ENCODE results near the gene ANO1. TPM values are rescaled to one million over a fixed set of nuclear protein-coding genes. Genes with fewer than 3 reads are reported as not detected.

Gene ANO1
- total and polyA plus RNA-seq, 2 of the 8 experiments (the other 6 are each of a cell fraction or from before 2014, with no cell fraction given), result 4.7 to 5.0 TPM

DNA sequence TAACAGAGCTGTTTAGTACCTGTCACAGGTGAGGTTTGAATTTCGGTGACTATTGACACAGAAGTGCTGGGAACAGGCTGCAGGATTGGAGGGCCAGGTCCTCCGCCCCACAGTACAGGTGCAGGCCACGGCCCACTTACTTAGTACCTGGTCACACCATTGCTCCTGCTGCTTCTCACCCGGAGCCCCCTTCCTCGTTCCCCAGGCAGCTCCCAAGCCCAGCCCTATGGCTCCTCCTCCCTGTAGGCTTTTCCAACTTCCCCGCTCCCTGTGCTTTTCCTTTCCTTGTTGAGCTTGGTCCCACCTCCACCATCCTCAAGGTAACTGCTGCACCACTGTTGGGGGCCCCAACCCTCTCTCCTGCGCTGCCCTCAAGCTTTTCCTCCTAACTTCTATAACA, 27.9 kb upstream of the ANO1 start (continued):
- TF ChIP-seq ZNF274 (IDR thresholded peaks at IDR 0.05; ENCODE audit: borderline replicate concordance, extremely low read depth, low read length), result no peak
- TF ChIP-seq SIRT6 (IDR thresholded peaks at IDR 0.05; ENCODE audit: low read length), result no peak
- no peak for TF ChIP-seq TCF12 (IDR thresholded peaks at IDR 0.05; ENCODE audit: low read depth, low read length)
